Inflammatory macrophage (primary cell): Measurements from ENCODE around the gene IL1RAPL2.
"Not testable (repeated sequence)": the region's sequence is repeated elsewhere in the genome, so short reads cannot be mapped to it uniquely, and the experiment has no call there.

Experiments
- DNase-seq, 2 donors: peaks; one replicate each; pipeline ENCODE4 v3.0.0-alpha.2; 2020 to 2022

The IL1RAPL2 gene

GRCh38 chrX:105723966-105724735 is 1158.2 kb downstream of the IL1RAPL2 start:
- DNase-seq: no peak

DNA sequence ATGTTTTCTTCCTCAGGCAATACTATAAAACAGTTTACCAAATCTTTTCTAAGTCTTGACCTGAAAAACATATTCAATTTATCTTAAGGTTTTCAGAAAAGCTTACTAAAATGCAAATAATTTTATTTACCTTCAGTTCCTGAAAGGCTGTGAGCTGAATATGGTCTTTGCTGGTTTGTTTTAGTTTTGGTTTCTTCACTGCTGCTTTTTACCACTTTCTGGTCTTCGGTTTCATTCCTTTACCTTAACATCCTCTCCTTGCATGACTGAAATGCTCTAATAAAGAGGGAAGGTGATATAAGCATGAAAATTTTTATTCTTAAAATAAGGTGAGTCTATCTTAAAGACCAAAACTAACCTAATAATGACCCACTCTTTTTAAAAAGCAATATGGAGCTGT is 1159.2 kb downstream of the IL1RAPL2 start:
- DNase-seq: no peak

DNA sequence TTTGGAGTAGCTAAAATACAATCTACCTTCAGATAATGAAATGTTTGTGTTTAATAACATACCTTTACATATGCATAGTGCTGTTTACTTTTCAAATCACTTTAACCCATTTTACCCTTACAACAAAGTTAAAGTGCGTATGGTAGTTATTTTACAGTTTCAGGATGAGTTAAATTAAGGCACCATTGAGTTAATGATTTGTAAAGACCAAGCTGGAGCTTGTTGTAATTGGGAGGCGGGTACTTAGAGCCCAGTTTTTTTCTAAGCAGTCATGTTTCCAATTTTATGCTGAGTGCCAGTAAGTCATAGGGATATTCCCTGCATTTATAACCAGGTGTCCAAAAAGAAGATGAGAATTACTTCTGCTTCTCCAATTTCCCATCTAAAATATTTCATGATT is 1172.2 kb downstream of the IL1RAPL2 start:
- no peak for DNase-seq

DNA sequence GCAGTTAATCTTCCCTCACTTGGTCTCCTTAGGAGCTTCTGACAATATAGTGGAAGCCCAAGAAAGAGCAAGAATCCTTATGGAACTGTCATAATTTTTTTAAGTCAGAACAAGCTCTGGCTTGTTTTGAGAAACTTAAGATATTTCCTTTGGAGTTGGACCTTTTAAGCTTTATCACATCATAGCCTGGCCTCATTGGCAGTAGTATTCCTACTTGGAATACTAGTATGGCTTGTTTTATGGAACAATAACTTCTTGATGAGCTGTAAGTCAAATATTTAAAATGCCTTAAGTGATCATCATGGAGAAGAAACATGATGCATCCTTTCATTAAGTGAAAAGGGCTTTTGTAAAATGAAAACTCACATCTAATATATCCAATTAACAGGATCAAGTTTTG is 1178.3 kb downstream of the IL1RAPL2 start:
- DNase-seq: no peak

GRCh38 chrX:105744946-105745345 is 1178.9 kb downstream of the IL1RAPL2 start:
- no peak for DNase-seq

GRCh38 chrX:105745863-105746262 is 1179.9 kb downstream of the IL1RAPL2 start:
- DNase-seq: no peak

- no peak for DNase-seq
These were observed 1186.4 kb downstream of the IL1RAPL2 start for GRCh38 chrX:105752338-105752956.

- no peak for DNase-seq
These were observed 1187.4 kb downstream of the IL1RAPL2 start for GRCh38 chrX:105753411-105753810.

- DNase-seq: no peak
These were observed 1188.4 kb downstream of the IL1RAPL2 start for GRCh38 chrX:105754286-105754964.

DNA sequence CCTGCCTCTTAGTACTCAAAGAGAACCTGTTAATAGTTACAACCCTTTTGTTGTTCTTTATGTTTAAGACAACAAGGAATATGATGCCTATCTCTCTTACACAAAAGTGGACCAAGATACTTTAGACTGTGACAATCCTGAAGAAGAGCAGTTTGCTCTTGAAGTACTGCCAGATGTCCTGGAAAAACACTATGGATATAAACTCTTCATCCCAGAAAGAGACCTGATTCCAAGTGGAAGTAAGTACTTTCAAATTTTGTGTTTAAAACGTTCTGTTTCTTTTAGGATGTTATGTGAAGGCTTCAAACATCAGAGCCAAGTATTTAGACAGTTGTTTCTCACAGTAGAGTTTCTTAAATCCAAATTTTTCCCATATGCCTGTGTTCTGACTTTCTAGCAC is 1189.1 kb downstream of the IL1RAPL2 start:
- DNase-seq: no peak

GRCh38 chrX:105758754-105759153 is 1192.8 kb downstream of the IL1RAPL2 start:
- DNase-seq: no peak

DNA sequence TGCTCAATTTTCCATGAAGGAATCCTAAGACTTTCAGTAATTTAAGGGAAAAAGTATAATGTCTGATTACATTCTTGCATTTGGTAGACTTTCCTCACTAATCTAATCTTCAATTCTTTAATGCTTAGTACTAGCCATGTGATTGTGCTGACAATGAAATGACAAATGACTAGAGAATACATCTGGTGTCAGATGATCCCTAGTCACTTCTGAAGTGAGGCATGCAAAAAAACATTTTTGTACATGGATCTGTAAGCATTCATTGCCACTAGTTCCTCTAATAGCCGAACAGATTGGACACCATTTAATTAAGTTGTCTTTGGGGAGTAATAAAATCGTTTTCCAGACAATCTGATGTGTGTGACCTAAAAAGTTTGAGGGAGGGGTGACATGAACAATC is 1193.6 kb downstream of the IL1RAPL2 start:
- DNase-seq: no peak

GRCh38 chrX:105765691-105766090 is 1199.7 kb downstream of the IL1RAPL2 start:
- no peak for DNase-seq

GRCh38 chrX:105773801-105774200 is 1207.8 kb downstream of the IL1RAPL2 start:
- no peak for DNase-seq

DNA sequence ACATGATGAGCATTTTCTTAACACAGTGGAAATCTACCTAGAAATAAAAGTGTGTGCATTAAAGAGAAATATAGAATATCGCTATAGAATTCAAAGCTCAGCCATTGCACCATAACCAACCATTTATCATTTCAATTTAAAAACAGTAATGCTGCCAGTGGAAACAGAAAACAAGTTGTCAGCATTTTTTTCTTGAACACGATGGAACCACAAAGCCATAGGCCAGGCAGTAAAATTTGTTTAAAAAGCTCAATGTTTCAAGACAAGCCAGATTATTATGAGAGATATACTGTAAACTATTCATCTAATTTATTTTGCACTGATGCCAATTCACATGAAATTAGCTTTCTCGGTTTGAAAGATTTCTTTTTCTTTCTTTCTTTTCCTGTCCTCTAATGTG is 1209.7 kb downstream of the IL1RAPL2 start:
- no peak for DNase-seq

DNA sequence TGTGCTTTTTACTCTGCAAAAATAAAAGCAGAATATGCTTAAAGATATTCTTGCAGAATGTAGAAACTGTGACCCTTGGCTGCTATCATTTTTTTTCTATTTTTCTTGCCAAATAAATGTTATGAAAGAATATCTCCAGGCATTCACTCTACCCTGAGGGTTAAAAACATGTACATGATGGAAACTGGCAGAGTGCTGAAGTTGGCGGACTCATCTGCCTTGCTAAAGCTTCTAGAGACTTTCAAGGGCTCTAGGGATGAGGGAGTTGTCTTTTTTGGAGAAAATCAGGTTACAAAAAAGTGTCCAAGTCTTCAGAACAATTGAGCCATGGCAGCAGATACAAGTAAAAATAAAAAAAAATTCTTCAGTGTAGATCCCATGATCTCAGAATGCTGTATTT is 1215.8 kb downstream of the IL1RAPL2 start:
- no peak for DNase-seq

DNA sequence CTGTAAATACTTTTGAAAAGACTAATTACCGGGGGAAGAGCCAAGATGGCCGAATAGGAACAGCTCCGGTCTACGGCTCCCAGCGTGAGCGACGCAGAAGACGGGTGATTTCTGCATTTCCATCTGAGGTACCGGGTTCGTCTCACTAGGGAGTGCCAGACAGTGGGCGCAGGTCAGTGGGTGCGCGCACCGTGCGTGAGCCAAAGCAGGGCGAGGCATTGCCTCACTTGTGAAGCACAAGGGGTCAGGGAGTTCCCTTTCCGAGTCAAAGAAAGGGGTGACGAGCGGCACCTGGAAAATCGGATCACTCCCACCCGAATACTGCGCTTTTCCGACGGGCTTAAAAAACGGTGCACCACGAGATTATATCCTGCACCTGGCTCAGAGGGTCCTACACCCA is 1230.9 kb downstream of the IL1RAPL2 start:
- DNase-seq: not testable (repeated sequence)

GRCh38 chrX:105803891-105804290 is 1237.9 kb downstream of the IL1RAPL2 start:
- DNase-seq: no peak

- not testable (repeated sequence) for DNase-seq
These were observed 1239.7 kb downstream of the IL1RAPL2 start for GRCh38 chrX:105805655-105806054.

DNA sequence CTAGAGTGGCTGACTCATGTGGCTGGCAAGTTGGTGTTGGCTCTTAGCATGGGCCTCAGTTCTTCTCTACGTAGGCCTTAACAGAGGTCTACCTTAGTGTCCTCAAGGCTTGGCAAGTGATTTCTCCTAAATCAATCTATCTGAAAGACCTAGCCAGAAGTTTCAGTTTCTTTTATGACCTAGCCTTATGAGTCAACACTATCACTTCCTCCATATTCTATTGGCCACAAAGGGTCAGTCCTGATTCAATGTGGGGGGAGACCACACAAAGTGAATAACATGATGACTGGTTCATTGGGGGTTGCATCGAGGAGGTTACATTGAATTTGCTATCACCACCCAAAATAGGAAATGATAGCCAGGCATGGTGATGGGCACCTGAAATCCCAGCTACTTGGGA is 1250.5 kb downstream of the IL1RAPL2 start:
- no peak for DNase-seq
